Posterior vena cava (tissue), 2 donors: ENCODE results near the gene FBL. TPM values are rescaled to one million over a fixed set of nuclear protein-coding genes. Genes with fewer than 3 reads are reported as not detected.
"Not testable (repeated sequence)": the region's sequence is repeated elsewhere in the genome, so short reads cannot be mapped to it uniquely, and the experiment has no call there.

Source experiments
- DNase-seq: peaks from one replicate; pipeline ENCODE4 v3.0.0-alpha.2; 2020; ENCODE audit warnings: low spot score
- intact Hi-C, 2 donors: fragments of 100-400 bp; cut with DNase I; formaldehyde crosslinking; loops; one replicate each; pipeline versions ENCODE4 v1.14.1 to v1.14.2; 2022 to 2023
- microRNA-seq, 2 donors: library from miRNA; unstranded; fragments of <30 nt; microRNA quantifications; one replicate each; pipeline ENCODE4 v1.2.0, GENCODE V29; 2020 to 2021; ENCODE audit warnings: borderline microRNAs expressed in 2 of 2
- total RNA-seq, 2 donors: library from RNA; stranded (reverse); fragmentation: NEBNext Ultra II Directional; extraction: Animal tissue kit (Norgen Biotek cat#: 25700); gene quantifications; one replicate each; pipeline ENCODE4 v1.2.1, GENCODE V29; 2021
- donor health status: DM: yes; HTN: yes; CAD: no.
- donor health status: DM: yes; HTN: yes; CAD: no.

Gene FBL
- total RNA-seq, 2 donors from 2014 or later, result 94.1 to 121 TPM

- intact Hi-C loops, result no loop called here
- peak; percentile 58 for DNase-seq
These were observed 32.8 kb downstream of the FBL start for GRCh38 chr19:39813264-39813993.

DNA sequence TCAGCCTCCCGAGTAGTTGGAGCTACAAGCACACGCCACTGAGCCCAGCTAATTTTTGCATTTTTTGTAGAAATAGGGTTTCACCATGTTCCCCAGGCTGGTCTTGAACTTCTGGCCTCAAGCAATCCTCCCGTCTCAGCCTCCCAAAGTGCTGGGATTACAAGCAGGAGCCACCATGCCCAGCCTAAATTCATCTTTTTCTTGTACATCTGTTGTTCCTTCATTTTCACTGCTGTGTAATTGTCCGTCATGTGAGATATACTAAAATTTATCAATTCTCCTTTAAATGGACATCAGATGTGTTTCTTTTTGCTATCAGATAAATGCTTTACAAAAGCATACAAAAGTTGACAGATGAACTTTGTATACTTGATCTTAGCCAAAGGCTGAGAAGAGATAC is 35.1 kb downstream of the FBL start:
- intact Hi-C loops, result no loop called here
- DNase-seq, result no peak

GRCh38 chr19:39810424-39810823 is 35.8 kb downstream of the FBL start:
- intact Hi-C loops, result no loop called here
- no peak for DNase-seq

DNA sequence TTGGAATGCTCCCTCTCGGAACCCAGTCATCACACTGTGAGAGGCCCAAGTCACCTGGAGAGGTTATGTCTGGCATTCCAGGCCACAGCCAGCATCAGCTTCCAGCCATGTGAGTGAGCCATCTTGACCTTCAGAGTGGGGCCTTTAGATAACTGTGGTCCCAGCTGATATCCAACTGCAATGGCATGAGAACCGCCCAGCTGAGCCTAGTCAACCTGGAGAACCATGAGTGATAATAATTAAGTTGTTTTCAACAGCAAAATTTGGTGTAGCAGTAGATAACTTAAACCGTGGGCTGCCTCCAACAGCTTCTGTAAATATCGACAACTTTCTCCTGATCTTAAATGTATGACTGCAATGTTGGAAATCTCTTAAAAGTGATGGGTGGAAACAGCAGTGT is 36.8 kb downstream of the FBL start:
- intact Hi-C loops, result no loop called here
- DNase-seq, result no peak

- DNase-seq, intact Hi-C loops: not testable (repeated sequence)
These were observed 37.5 kb downstream of the FBL start for GRCh38 chr19:39808688-39809087.

- intact Hi-C loops, result no loop called here
- no peak for DNase-seq
These were observed 38.3 kb downstream of the FBL start for GRCh38 chr19:39807846-39808364.

DNA sequence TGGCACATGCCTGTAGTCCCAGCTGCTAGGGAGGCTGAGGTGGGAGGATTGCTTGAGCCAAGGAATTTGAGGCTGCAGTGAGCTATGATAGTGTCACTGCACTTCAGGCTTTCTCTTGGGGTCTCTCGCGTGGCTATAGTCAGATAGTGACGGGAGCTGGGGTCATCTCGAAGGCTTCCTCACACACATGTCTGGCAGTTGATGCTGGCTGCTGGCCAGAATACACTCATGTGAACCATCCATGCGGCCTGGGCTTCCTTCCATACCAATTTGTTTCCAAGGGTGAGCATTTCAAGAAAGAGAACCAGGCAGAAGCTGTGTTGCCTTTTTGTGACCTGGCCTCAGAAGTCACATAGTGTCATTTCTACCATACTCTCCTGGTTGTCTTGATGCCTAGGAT is 41.1 kb downstream of the FBL start:
- intact Hi-C loops, result no loop called here
- DNase-seq, result no peak

DNA sequence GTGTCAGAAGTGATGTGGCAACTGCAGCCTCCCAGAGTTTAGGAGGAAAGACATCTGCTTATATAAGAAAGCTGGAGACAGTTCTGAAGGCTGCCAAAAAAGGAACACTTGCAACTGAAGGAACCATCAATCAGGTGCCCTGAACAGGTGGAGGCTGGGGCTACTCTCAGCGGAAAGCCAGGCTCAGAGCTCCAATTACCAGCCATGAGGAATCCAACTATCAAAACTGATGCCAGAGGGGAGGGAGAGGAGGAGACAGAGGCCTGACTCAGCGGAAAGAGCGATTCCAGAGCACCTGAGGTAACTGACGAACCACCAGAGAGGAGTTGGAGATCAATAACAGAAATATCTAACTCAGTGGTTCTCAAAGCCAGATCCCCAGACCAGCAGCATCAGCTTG is 43.2 kb downstream of the FBL start:
- no peak for DNase-seq

GRCh38 chr19:39797083-39797482 is 49.1 kb downstream of the FBL start:
- DNase-seq, result no peak
- intact Hi-C loops, result no loop called here

More for the DNA sequence above, 43.2 kb downstream of the FBL start:
- intact Hi-C loops, result loop anchor here in 1 of 2 donors (5.0 kb wide), 1 partner anchor 881 kb away; no protein-coding TSS in a partner anchor

- no peak for DNase-seq
- intact Hi-C loops, result no loop called here
These were observed 50.1 kb downstream of the FBL start for GRCh38 chr19:39796000-39796498.

- intact Hi-C loops, result no loop called here
- no peak for DNase-seq
These were observed 51.2 kb downstream of the FBL start for GRCh38 chr19:39795001-39795400.

DNA sequence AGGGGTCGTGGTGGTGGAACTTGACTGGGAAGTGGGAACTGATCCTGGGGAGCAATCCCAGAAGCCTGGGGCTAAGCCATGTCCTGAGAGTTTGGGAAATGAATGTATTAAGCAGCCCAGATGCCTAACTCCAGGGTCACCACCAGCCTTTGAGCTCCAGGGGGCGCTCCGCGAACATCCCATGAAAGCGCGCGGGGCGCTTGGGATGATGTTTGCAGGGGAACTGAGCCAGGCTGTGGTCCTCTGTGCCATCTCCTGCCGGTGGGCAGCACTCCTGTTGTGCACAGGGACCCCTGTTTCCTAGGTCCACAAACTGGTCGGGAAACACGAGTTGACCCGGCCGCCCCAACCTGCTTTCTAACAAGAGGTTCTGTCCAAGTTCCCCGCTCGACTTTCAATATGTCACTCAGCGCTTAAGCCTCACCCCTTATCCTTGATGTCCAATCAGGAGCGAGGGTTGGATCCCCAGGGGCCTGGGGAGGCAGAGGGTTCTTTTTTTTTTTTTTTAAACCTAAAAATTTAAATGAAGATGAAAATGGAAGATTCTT is 53.1 kb downstream of the FBL start:
- DNase-seq, result peak; percentile 93
- intact Hi-C loops, result loop anchor here in 1 of 2 donors (5.0 kb wide), 1 partner anchor 49 kb away; no protein-coding TSS in a partner anchor

DNA sequence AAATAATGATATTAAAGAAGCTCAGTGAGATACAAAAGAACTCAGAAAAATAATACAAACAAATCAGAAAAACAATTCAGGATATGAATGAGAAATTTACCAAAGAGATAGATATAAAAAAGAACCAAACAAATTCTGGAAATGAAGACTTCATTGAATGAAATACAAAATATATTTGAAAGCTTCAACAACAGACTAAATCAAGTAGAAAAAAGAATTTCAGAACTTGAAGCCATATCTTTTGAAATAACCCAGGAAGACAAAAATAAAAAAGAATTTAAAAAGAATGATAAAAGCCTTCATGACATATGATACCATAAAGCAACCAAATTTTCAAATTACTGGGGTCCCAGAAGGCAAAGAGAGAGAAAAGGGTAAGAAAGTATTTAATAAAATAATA is 57.9 kb downstream of the FBL start:
- intact Hi-C loops, result no loop called here
- DNase-seq, result no peak

Small RNA genes within 50 kb of the gene (microRNA-seq; reads per million reads assigned to microRNA genes)
- gene MIR6719, result 0 reads per million in 2 donors

Other genes with a start within 250 kb of the FBL start
- not detected for gene LGALS13, start 243.9 kb downstream of the FBL start, total RNA-seq
- gene LGALS16, start 190.5 kb downstream of the FBL start, total RNA-seq, result not detected
- gene LGALS14, start 141.9 kb downstream of the FBL start, total RNA-seq, result not detected
- gene CLC, start 108.3 kb downstream of the FBL start, total RNA-seq, result not detected
- gene LEUTX, start 67.5 kb downstream of the FBL start, total RNA-seq, result not detected
- 1 to 10 TPM; 5.4 to 8.7 TPM for gene DYRK1B, start 12.2 kb downstream of the FBL start, total RNA-seq
- 10 to 100 TPM; 42.1 to 98.8 TPM for gene FCGBP, start 88.3 kb upstream of the FBL start, total RNA-seq
- gene PSMC4, start 124.8 kb upstream of the FBL start, total RNA-seq, result 10 to 100 TPM; 59.0 to 67.1 TPM
- gene ZNF546, start 150.7 kb upstream of the FBL start, total RNA-seq, result 1 to 10 TPM; 5.7 to 5.9 TPM
- gene ZNF780B, start 209.9 kb upstream of the FBL start, total RNA-seq, result 10 to 100 TPM; 14.0 to 20.7 TPM
- 10 to 100 TPM; 13.2 to 17.9 TPM for gene ZNF780A, start 244.6 kb upstream of the FBL start, total RNA-seq